B cell (primary cell): ENCODE measurements around the gene KIF16B. TPM values are rescaled to one million over a fixed set of nuclear protein-coding genes. Genes with fewer than 3 reads are reported as not detected.
"Not testable (repeated sequence)": the region's sequence is repeated elsewhere in the genome, so short reads cannot be mapped to it uniquely, and the experiment has no call there.

Source experiments
- ATAC-seq: fragments of 200-7000 bp; cut with Tn5 transposase; one replicate; pipeline ENCODE4 v1.10.0; 2021; ENCODE audit warnings: low read depth, mild to moderate bottlenecking, moderate number of reproducible peaks, moderate library complexity
- CTCF ChIA-PET: fragments of 350-600 bp; sonication (Branson Sonifier 250); formaldehyde crosslinking; loops from one replicate; lab custom pipeline; 2021; ENCODE audit warnings: antibody characterized with exemption, inconsistent platforms; lab: Charles Lee
- POLR2A ChIA-PET: fragments of 350-600 bp; sonication (Branson Sonifier 250); formaldehyde crosslinking; loops from one replicate; lab custom pipeline; 2021; ENCODE audit warnings: antibody characterized with exemption; lab: Charles Lee
- DNase-seq: peaks from one replicate; pipeline ENCODE4 v3.0.0; 2013
- H2AFZ ChIP-seq: 2 replicates; pipeline ENCODE4 v1.6.1; 2012; ENCODE audit warnings: mild to moderate bottlenecking, low read depth, low read length; ENCODE audit not compliant: insufficient read depth, poor library complexity, severe bottlenecking
- H3K27ac ChIP-seq, 2 donors: 1 replicate in 1 of 2; 2 replicates in 1 of 2; pipeline ENCODE4 v1.5.1; 2012 to 2013; ENCODE audit warnings: low read length in 2 of 2, mild to moderate bottlenecking in 2 of 2, moderate library complexity in 1 of 2
- H3K27me3 ChIP-seq, 4 experiments: fragments of 200-600 bp in 1 of 4; sonication (generic) in 1 of 4; replicated peaks in 1 of 4; 1 replicate in 2 of 4; 2 replicates in 2 of 4; pipeline versions ENCODE4 v1.6.1 to v1.7.0; 2013 to 2016; ENCODE audit warnings: low read length in 3 of 4, mild to moderate bottlenecking in 2 of 4, mixed read lengths in 1 of 4, moderate library complexity in 1 of 4; ENCODE audit not compliant: insufficient read depth in 4 of 4, control insufficient read depth in 3 of 4; ENCODE audit errors: control extremely low read depth in 1 of 4
- H3K36me3 ChIP-seq, 2 experiments: replicated peaks in 1 of 2; 1 replicate in 1 of 2; 2 replicates in 1 of 2; pipeline versions ENCODE4 v1.6.1 to v1.7.1; 2013; ENCODE audit warnings: low read length in 1 of 2; ENCODE audit not compliant: insufficient read depth in 2 of 2, control insufficient read depth in 1 of 2; ENCODE audit errors: control extremely low read depth in 1 of 2, extremely low read depth in 1 of 2
- H3K4me1 ChIP-seq, 2 donors: fragments of 200-600 bp in 1 of 2; sonication (generic) in 1 of 2; 1 replicate in 1 of 2; 2 replicates in 1 of 2; pipeline versions ENCODE4 v1.5.1 to v1.6.1; 2013 to 2017; ENCODE audit warnings: low read length in 2 of 2; ENCODE audit not compliant: control insufficient read depth in 2 of 2, insufficient read depth in 2 of 2
- H3K4me2 ChIP-seq: replicated peaks from 2 replicates; pipeline ENCODE3; 2012; ENCODE audit warnings: mild to moderate bottlenecking, low read depth, low read length; ENCODE audit not compliant: poor library complexity, severe bottlenecking
- H3K4me3 ChIP-seq, 5 experiments: fragments of 200-600 bp in 1 of 5; sonication (generic) in 1 of 5; 1 replicate in 3 of 5; 2 replicates in 2 of 5; pipeline versions ENCODE4 v1.5.1 to v1.7.0; 2011 to 2016; ENCODE audit warnings: low read length in 4 of 5, mild to moderate bottlenecking in 4 of 5, low read depth in 2 of 5, control low read depth in 1 of 5, moderate library complexity in 1 of 5; ENCODE audit not compliant: insufficient read depth in 1 of 5; ENCODE audit errors: control extremely low read depth in 1 of 5, extremely low read depth in 1 of 5
- H3K79me2 ChIP-seq: fragments of 200-600 bp; sonication (generic); one replicate; pipeline ENCODE4 v1.6.0; 2016; ENCODE audit warnings: low read length; ENCODE audit not compliant: control insufficient read depth, insufficient read depth
- H3K9ac ChIP-seq: fragments of 200-600 bp; sonication (generic); 2 replicates; pipeline ENCODE4 v1.6.1; 2017; ENCODE audit warnings: mild to moderate bottlenecking, low read length, moderate library complexity
- H3K9me3 ChIP-seq, 3 donors: one replicate each; pipeline versions ENCODE4 v1.6.1 to v1.7.1; 2013; ENCODE audit warnings: low read length in 2 of 3; ENCODE audit not compliant: control insufficient read depth in 2 of 3, insufficient read depth in 1 of 3; ENCODE audit errors: control extremely low read depth in 1 of 3
- H4K20me1 ChIP-seq: 2 replicates; pipeline ENCODE4 v1.6.0; 2012; ENCODE audit warnings: mild to moderate bottlenecking, low read length; ENCODE audit not compliant: insufficient read depth, control insufficient read depth, poor library complexity, severe bottlenecking
- H3K27ac Mint-ChIP-seq: one replicate; pipeline ENCODE4 v1.8.0; 2021; ENCODE audit warnings: mixed read lengths
- H3K27me3 Mint-ChIP-seq: one replicate; pipeline ENCODE4 v1.8.0; 2021; ENCODE audit warnings: mixed read lengths
- H3K4me1 Mint-ChIP-seq: one replicate; pipeline ENCODE4 v1.8.0; 2021; ENCODE audit warnings: mixed read lengths
- H3K4me3 Mint-ChIP-seq: one replicate; pipeline ENCODE4 v1.8.0; 2021; ENCODE audit warnings: mixed read lengths
- H3K9me3 Mint-ChIP-seq: one replicate; pipeline ENCODE4 v1.8.0; 2022; ENCODE audit warnings: mixed read lengths; ENCODE audit not compliant: insufficient read depth
- CTCF ChIP-seq: fragments of 200-600 bp; IDR thresholded peaks from one replicate; pipeline ENCODE4 v1.8.0; 2022; ENCODE audit warnings: antibody characterized with exemption, mild to moderate bottlenecking
- EZH2 ChIP-seq: IDR thresholded peaks from 2 replicates; pipeline ENCODE4 v1.6.1; 2012; ENCODE audit warnings: borderline replicate concordance, low read depth, mild to moderate bottlenecking, moderate library complexity, low read length; ENCODE audit not compliant: insufficient read depth, poor library complexity, severe bottlenecking
- WGBS: methylation state at CpG from one replicate; pipeline ENCODE4 v1.1.5; 2013; ENCODE audit warnings: missing lambda C conversion rate; ENCODE audit not compliant: insufficient coverage; 5-methylcytosine and 5-hydroxymethylcytosine counted together
- intact Hi-C: fragments of 100-400 bp; cut with micrococcal nuclease; formaldehyde crosslinking; loops from one replicate; pipeline ENCODE4 v1.10.0; 2022
- polyA plus RNA-seq: library from polyadenylated mRNA; depleted of rRNA; stranded (reverse); fragments of >200 nt; gene quantifications from 2 replicates; pipeline ENCODE4 v1.2.3, GENCODE V29; 2012
- total RNA-seq, 2 donors: library from RNA; stranded (reverse); fragments of 120-200 nt in 1 of 2; gene quantifications; 1 replicate in 1 of 2; 2 replicates in 1 of 2; pipeline versions ENCODE4 v1.2.3 to v1.2.4, GENCODE V29; 2013 to 2022

The KIF16B gene
- total and polyA plus RNA-seq, 2 donors (not counting 1 experiment from before 2014, with no cell fraction given), result 4.5 to 13.0 TPM

GRCh38 chr20:16596404-16596803, 23.2 kb upstream of the KIF16B start:
- H3K27me3 Mint-ChIP-seq, result peaks cover 44% of the 10 kb centered on the region
- intact Hi-C loops, H3K4me1 ChIP-seq: not testable (repeated sequence)

GRCh38 chr20:16595376-16595775, 22.1 kb upstream of the KIF16B start:
- no CpG with 5 or more reads among the region's 1 CpG for WGBS

More at GRCh38 chr20:16596404-16596803, 23.2 kb upstream of the KIF16B start:
- H3K4me1 Mint-ChIP-seq, H3K9me3 Mint-ChIP-seq, H3K79me2 ChIP-seq, H3K4me3 Mint-ChIP-seq, ATAC-seq, H3K4me3 ChIP-seq, POLR2A ChIA-PET, H2AFZ ChIP-seq, CTCF ChIA-PET, DNase-seq, H3K27ac ChIP-seq, H3K27ac Mint-ChIP-seq, H3K9me3 ChIP-seq, H3K27me3 ChIP-seq, H3K9ac ChIP-seq, H3K4me2 ChIP-seq, H3K36me3 ChIP-seq, H4K20me1 ChIP-seq: not testable (repeated sequence)
- WGBS, result 93% methylated on average over 3 of the region's 3 CpGs

More at GRCh38 chr20:16595376-16595775, 22.1 kb upstream of the KIF16B start:
- ChIA-PET CTCF (no interaction called here), POLR2A (no interaction called here)
- Mint-ChIP-seq H3K27ac (no peak overlapping the region), H3K4me3 (no peak overlapping the region), H3K9me3 (no peaks in the 10 kb centered on the region), H3K4me1 (no peaks in the 10 kb centered on the region), H3K27me3 (peaks cover 48% of the 10 kb centered on the region)
- Histone ChIP-seq H3K79me2 (no peaks in the 10 kb centered on the region), H3K4me3 (no peak overlapping the region), H3K4me2 (no peak overlapping the region), H3K27ac (no peak overlapping the region), H3K9me3 (no peaks in the 10 kb centered on the region), H2AFZ (no peak overlapping the region), H3K9ac (no peak overlapping the region), H4K20me1 (no peaks in the 10 kb centered on the region), H3K36me3 (no peaks in the 10 kb centered on the region), H3K4me1 (no peaks in the 10 kb centered on the region), H3K27me3 (peaks cover 0 to 8% (median 2%) of the 10 kb centered on the region in 4 experiments)
- DNase-seq (no peak), ATAC-seq (no peak)
- intact Hi-C loops, result no loop called here
- TF ChIP-seq CTCF (no peak), EZH2 (no peak)
